Endodermal cell (in vitro differentiated cells): ENCODE data around the gene TRIM44. TPM values are rescaled to one million over a fixed set of nuclear protein-coding genes. Genes with fewer than 3 reads are reported as not detected.
"Not testable (repeated sequence)": the region's sequence is repeated elsewhere in the genome, so short reads cannot be mapped to it uniquely, and the experiment has no call there.

ENCODE experiments used
- DNase-seq: peaks from one replicate; pipeline ENCODE4 v3.0.0-alpha.2; 2017
- H3K27ac ChIP-seq: 2 replicates; pipeline ENCODE4 v1.5.1; 2013; ENCODE audit warnings: mild to moderate bottlenecking, low read depth, low read length, moderate library complexity
- H3K27me3 ChIP-seq: 2 replicates; pipeline ENCODE4 v1.6.1; 2013; ENCODE audit warnings: mild to moderate bottlenecking, low read length, moderate library complexity; ENCODE audit not compliant: insufficient read depth, control insufficient read depth, poor library complexity, severe bottlenecking
- H3K36me3 ChIP-seq: 2 replicates; pipeline ENCODE4 v1.7.0; 2013; ENCODE audit warnings: mild to moderate bottlenecking, low read length, moderate library complexity; ENCODE audit not compliant: control insufficient read depth, insufficient read depth
- H3K4me1 ChIP-seq: one replicate; pipeline ENCODE4 v1.7.0; 2013; ENCODE audit warnings: low read length; ENCODE audit not compliant: control insufficient read depth, insufficient read depth
- H3K4me3 ChIP-seq: 2 replicates; pipeline ENCODE4 v1.5.1; 2013; ENCODE audit warnings: mild to moderate bottlenecking, low read length, moderate library complexity
- H3K9ac ChIP-seq: 2 replicates; pipeline ENCODE4 v1.6.1; 2013; ENCODE audit warnings: mild to moderate bottlenecking, low read length, moderate library complexity; ENCODE audit not compliant: poor library complexity, severe bottlenecking; ENCODE audit errors: extremely low read depth
- H3K9me3 ChIP-seq: 2 replicates; pipeline ENCODE4 v1.6.1; 2013; ENCODE audit warnings: mild to moderate bottlenecking, low read length, moderate library complexity; ENCODE audit not compliant: control insufficient read depth
- H3K27ac Mint-ChIP-seq: 2 replicates; pipeline ENCODE4 v1.8.0; 2020; ENCODE audit warnings: mixed read lengths
- H3K27me3 Mint-ChIP-seq: 2 replicates; pipeline ENCODE4 v1.8.0; 2021; ENCODE audit warnings: mild to moderate bottlenecking, mixed read lengths; ENCODE audit not compliant: insufficient read depth
- H3K36me3 Mint-ChIP-seq: 2 replicates; pipeline ENCODE4 v1.8.0; 2020; ENCODE audit warnings: low read depth, mixed read lengths
- H3K4me1 Mint-ChIP-seq: 2 replicates; pipeline ENCODE4 v1.8.0; 2020; ENCODE audit warnings: mixed read lengths
- H3K4me3 Mint-ChIP-seq: 2 replicates; pipeline ENCODE4 v1.8.0; 2020; ENCODE audit warnings: mild to moderate bottlenecking, moderate library complexity, mixed read lengths
- H3K9me3 Mint-ChIP-seq: 2 replicates; pipeline ENCODE4 v1.8.0; 2020; ENCODE audit warnings: mild to moderate bottlenecking, mixed read lengths
- WGBS, 2 experiments: methylation state at CpG; one replicate each; pipeline versions ENCODE4 v1.1.5 to v1.1.7; 2013; ENCODE audit warnings: missing lambda C conversion rate in 2 of 2, mixed read lengths in 1 of 2; ENCODE audit not compliant: insufficient coverage in 1 of 2, insufficient read length in 1 of 2; 5-methylcytosine and 5-hydroxymethylcytosine counted together
- total RNA-seq, 2 donors: library from RNA; stranded (reverse); fragmentation: NEBNext Ultra II Directional in 1 of 2; extraction: Animal tissue kit (Norgen Biotek cat#: 25700) in 1 of 2; gene quantifications; 2 replicates in 1 of 2; 3 replicates in 1 of 2; pipeline ENCODE4 v1.2.1, GENCODE V29; 2021
- TF ChIP-seq, protein P1 (sequence below): fragments of 200-600 bp; sonication (generic); conservative IDR thresholded peaks from 2 replicates; pipeline ENCODE4 v1.5.0; 2021; ENCODE audit warnings: antibody characterized with exemption, mild to moderate bottlenecking

TRIM44 gene
- total RNA-seq, 2 donors from 2014 or later = 48.5 to 63.8 TPM

- Histone ChIP-seq H3K4me3 (no peak overlapping the region), H3K36me3 (no peaks in the 10 kb centered on the region), H3K27me3 (no peaks in the 10 kb centered on the region), H3K9ac (no peak overlapping the region), H3K4me1 (no peaks in the 10 kb centered on the region), H3K27ac (no peak overlapping the region), H3K9me3 (no peaks in the 10 kb centered on the region)
- H3K9me3 Mint-ChIP-seq = peaks cover 6% of the 10 kb centered on the region
- H3K36me3 Mint-ChIP-seq = peaks cover 7% of the 10 kb centered on the region
- H3K4me3 Mint-ChIP-seq = no peak overlapping the region
- no peaks in the 10 kb centered on the region for H3K27me3 Mint-ChIP-seq
- peaks cover 12% of the 10 kb centered on the region for H3K4me1 Mint-ChIP-seq
- DNase-seq = no peak
- H3K27ac Mint-ChIP-seq = no peak overlapping the region
- TF ChIP-seq, protein P1, sequence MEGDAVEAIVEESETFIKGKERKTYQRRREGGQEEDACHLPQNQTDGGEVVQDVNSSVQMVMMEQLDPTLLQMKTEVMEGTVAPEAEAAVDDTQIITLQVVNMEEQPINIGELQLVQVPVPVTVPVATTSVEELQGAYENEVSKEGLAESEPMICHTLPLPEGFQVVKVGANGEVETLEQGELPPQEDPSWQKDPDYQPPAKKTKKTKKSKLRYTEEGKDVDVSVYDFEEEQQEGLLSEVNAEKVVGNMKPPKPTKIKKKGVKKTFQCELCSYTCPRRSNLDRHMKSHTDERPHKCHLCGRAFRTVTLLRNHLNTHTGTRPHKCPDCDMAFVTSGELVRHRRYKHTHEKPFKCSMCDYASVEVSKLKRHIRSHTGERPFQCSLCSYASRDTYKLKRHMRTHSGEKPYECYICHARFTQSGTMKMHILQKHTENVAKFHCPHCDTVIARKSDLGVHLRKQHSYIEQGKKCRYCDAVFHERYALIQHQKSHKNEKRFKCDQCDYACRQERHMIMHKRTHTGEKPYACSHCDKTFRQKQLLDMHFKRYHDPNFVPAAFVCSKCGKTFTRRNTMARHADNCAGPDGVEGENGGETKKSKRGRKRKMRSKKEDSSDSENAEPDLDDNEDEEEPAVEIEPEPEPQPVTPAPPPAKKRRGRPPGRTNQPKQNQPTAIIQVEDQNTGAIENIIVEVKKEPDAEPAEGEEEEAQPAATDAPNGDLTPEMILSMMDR = no peak
- WGBS, 2 experiments = 83 to 100% methylated on average over 1 of the region's 1 CpG
Observed at GRCh38 chr11:35751664-35752061, 89.1 kb downstream of the TRIM44 start.

GRCh38 chr11:35752115-35752514 lies 89.5 kb downstream of the TRIM44 start:
- H3K27me3 ChIP-seq = no peaks in the 10 kb centered on the region
- TF ChIP-seq, protein P1 = no peak
- no peak for DNase-seq
- H3K36me3 Mint-ChIP-seq = peaks cover 9% of the 10 kb centered on the region
- no peaks in the 10 kb centered on the region for H3K27me3 Mint-ChIP-seq
- H3K4me3 ChIP-seq = no peak overlapping the region
- H3K36me3 ChIP-seq = no peaks in the 10 kb centered on the region
- H3K4me3 Mint-ChIP-seq = no peak overlapping the region
- peaks cover 6% of the 10 kb centered on the region for H3K9me3 Mint-ChIP-seq
- H3K27ac ChIP-seq = no peak overlapping the region
- H3K4me1 ChIP-seq = no peaks in the 10 kb centered on the region
- no peak overlapping the region for H3K9ac ChIP-seq
- H3K4me1 Mint-ChIP-seq = peaks cover 12% of the 10 kb centered on the region
- H3K27ac Mint-ChIP-seq = no peak overlapping the region
- 67 to 68% methylated on average over 2 to 3 of the region's 3 CpGs for WGBS, 2 experiments
- H3K9me3 ChIP-seq = no peaks in the 10 kb centered on the region

- not testable (repeated sequence) for H3K36me3 ChIP-seq, H3K4me3 Mint-ChIP-seq, H3K27me3 Mint-ChIP-seq, H3K9me3 ChIP-seq, DNase-seq, H3K9ac ChIP-seq, H3K4me3 ChIP-seq, H3K9me3 Mint-ChIP-seq, H3K4me1 ChIP-seq, H3K27me3 ChIP-seq, H3K27ac ChIP-seq, H3K27ac Mint-ChIP-seq
- WGBS, 2 experiments = 83 to 97% methylated on average over 1 to 6 of the region's 6 CpGs
- Mint-ChIP-seq H3K36me3 (peaks cover 16% of the 10 kb centered on the region), H3K4me1 (peaks cover 12% of the 10 kb centered on the region)
Observed at GRCh38 chr11:35753573-35753972, 91.0 kb downstream of the TRIM44 start.

DNA sequence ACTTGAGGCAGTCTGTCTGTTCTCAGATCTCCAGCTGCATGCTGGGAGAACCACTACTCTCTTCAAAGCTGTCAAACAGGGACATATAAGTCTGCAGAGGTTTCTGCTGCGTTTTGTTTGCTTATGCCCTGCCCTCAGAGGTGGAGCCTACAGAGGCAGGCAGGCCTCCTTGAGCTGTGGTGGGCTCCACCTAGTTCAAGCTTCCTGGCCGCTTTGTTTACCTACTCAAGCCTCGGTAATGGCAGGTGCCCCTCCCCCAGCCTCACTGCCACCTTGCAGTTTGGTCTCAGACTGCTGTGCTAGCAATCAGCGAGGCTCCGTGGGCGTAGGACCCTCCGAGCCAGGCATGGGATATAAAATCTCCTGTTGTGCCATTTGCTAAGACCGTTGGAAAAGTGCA lies 97.4 kb downstream of the TRIM44 start:
- H3K9me3 ChIP-seq, H3K4me1 ChIP-seq, H3K27me3 ChIP-seq, H3K9ac ChIP-seq, H3K36me3 ChIP-seq, H3K9me3 Mint-ChIP-seq, H3K27me3 Mint-ChIP-seq, H3K4me3 ChIP-seq, H3K27ac Mint-ChIP-seq, H3K27ac ChIP-seq: not testable (repeated sequence)
- 50% methylated on average over 4 to 8 of the region's 8 CpGs for WGBS, 2 experiments
- peaks cover 11% of the 10 kb centered on the region for H3K36me3 Mint-ChIP-seq
- peaks cover 39% of the 10 kb centered on the region for H3K4me1 Mint-ChIP-seq
- H3K4me3 Mint-ChIP-seq = peak overlapping the region; percentile 18
- DNase-seq = peak; percentile 66
